Rectal smooth muscle tissue (tissue), 1 donor: Measurements from ENCODE around the gene PROCA1.

Source experiments
- H3K27ac ChIP-seq: one replicate; pipeline ENCODE4 v1.7.0; 2013; ENCODE audit warnings: low read depth, low read length, inconsistent platforms
- H3K27me3 ChIP-seq: one replicate; pipeline ENCODE4 v1.7.0; 2013; ENCODE audit warnings: low read length; ENCODE audit not compliant: control insufficient read depth, insufficient read depth
- H3K36me3 ChIP-seq: one replicate; pipeline ENCODE4 v1.7.0; 2013; ENCODE audit warnings: low read length; ENCODE audit not compliant: control insufficient read depth, insufficient read depth
- H3K4me1 ChIP-seq: one replicate; pipeline ENCODE4 v1.7.0; 2013; ENCODE audit warnings: low read length; ENCODE audit not compliant: control insufficient read depth, insufficient read depth
- H3K4me3 ChIP-seq: one replicate; pipeline ENCODE4 v1.7.0; 2013; ENCODE audit warnings: low read length
- H3K9ac ChIP-seq: one replicate; pipeline ENCODE4 v1.7.0; 2013; ENCODE audit warnings: low read length

The PROCA1 gene

DNA sequence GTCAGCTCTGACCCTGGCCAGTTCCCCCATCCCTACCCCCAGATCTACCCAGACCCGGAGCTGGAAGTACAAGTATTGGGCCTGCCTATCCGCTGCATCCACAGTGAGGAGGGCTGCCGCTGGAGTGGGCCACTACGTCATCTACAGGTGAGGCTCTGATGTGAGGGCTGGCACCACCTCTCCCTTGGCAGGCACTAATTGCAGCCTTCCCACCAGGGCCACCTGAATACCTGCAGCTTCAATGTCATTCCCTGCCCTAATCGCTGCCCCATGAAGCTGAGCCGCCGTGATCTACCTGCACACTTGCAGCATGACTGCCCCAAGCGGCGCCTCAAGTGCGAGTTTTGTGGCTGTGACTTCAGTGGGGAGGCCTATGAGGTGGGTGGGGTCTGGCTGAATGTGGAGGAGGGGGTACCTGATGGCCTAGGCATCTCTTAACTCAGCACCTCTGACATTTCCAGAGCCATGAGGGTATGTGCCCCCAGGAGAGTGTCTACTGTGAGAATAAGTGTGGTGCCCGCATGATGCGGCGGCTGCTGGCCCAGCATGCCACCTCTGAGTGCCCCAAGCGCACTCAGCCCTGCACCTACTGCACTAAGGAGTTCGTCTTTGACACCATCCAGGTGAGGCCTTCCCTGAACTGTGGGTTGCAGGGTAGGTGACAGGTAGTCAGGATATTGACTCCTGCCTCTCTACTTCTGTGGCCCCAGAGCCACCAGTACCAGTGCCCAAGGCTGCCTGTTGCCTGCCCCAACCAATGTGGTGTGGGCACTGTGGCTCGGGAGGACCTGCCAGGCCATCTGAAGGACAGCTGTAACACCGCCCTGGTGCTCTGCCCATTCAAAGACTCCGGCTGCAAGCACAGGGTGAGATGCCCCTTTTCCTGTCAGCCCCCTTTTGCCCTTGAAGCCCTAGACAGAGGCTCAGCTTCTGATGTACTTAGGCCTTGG lies 36.4 kb upstream of the PROCA1 start:
- Histone ChIP-seq H3K36me3 (peaks cover 29% of the 10 kb centered on the region), H3K9ac (no peak overlapping the region), H3K27me3 (no peaks in the 10 kb centered on the region), H3K4me3 (no peak overlapping the region), H3K27ac (no peak overlapping the region), H3K4me1 (peaks cover 12% of the 10 kb centered on the region)

- Histone ChIP-seq H3K27me3 (no peaks in the 10 kb centered on the region), H3K36me3 (peaks cover 25% of the 10 kb centered on the region), H3K4me1 (peaks cover 13% of the 10 kb centered on the region), H3K27ac (no peak overlapping the region), H3K4me3 (peak overlapping the region; percentile 34), H3K9ac (no peak overlapping the region)
Measured at GRCh38 chr17:28747051-28747691, 35.5 kb upstream of the PROCA1 start.

- Histone ChIP-seq H3K4me1 (peaks cover 13% of the 10 kb centered on the region), H3K27me3 (no peaks in the 10 kb centered on the region), H3K36me3 (peaks cover 25% of the 10 kb centered on the region), H3K27ac (peak overlapping the region; percentile 15), H3K9ac (no peak overlapping the region), H3K4me3 (peak overlapping the region; percentile 84)
Measured at GRCh38 chr17:28746611-28747050, 34.9 kb upstream of the PROCA1 start.

DNA sequence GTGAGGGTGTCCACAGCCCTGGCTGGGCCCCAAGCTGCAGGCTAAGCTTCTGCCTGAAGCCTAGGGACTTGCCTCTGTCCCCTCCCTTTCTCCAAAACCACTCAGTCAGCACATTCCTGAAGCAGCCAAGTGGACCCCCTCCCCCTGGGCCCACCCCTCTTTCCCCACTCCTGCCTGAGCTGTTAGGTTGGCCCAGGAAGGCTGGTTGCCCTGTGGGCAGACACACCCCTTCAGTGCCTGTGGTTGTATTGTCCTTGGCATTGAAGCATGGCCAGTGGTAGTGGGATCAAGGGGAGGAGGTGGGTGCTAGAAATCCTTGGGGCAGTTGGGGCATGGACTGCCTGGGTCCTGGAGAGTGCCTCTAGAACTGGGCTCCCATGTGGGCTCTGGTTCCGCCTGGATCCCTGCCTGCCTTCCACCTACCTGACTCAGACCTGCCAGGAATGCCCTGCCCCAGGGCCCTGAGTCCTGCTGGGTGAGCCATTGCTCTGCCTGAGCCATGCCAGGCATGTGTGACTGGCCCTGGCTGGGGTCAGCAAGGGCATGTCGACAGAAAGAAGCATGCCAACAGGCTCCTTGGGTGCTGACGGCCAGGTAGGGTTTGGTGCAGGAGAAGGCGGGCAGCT lies 34.2 kb upstream of the PROCA1 start:
- H3K9ac ChIP-seq: no peak overlapping the region

DNA sequence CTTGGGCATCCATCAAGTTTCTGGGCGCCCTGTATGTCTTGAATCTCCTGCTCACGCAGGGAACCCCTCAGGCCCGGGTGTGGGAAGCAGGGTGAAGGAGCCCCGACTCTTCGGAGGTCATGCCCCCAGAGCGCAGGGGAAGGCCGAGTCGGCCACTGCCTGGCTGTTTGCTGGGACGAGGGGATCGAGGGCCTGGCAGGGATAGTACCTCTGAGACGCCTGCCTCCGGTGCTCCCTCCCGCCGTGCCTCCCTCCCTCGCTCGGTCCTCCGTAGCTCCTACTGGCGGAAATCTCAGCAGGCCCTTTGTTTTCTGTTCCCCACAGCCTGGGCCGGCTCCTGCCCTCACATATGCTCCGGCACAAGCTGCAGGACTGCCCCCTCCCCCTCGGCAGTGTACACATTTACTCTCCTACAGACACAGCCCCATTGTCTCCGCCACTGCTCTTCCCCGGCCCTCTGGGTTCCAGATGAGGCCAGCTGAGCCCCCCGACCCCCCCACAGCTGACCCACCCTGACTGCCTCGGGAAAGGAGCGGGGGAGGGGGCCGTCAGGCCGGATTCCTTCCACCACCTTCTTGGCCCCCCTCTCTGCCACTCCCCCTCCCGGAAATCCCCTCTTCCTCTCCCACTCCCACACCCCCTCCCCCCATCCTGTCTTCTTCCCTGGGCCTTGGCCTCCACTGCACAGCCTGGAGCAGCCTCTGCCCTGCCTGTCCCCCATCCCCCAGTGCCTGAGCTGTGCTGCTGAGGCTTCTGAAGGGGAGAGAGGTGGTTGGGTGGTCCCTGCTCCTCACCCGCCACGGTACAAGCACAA lies 33.5 kb upstream of the PROCA1 start:
- H3K36me3 ChIP-seq: peaks cover 22% of the 10 kb centered on the region
- no peaks in the 10 kb centered on the region for H3K27me3 ChIP-seq
- peak overlapping the region; percentile 84 for H3K4me3 ChIP-seq
- peak overlapping the region; percentile 16 for H3K27ac ChIP-seq
- peaks cover 13% of the 10 kb centered on the region for H3K4me1 ChIP-seq
- H3K9ac ChIP-seq: peak overlapping the region; percentile 51

More for the DNA sequence above, 34.2 kb upstream of the PROCA1 start:
- Histone ChIP-seq H3K27ac (peak overlapping the region; percentile 15), H3K36me3 (peaks cover 25% of the 10 kb centered on the region), H3K27me3 (no peaks in the 10 kb centered on the region), H3K4me3 (peak overlapping the region; percentile 84), H3K4me1 (peaks cover 13% of the 10 kb centered on the region)

DNA sequence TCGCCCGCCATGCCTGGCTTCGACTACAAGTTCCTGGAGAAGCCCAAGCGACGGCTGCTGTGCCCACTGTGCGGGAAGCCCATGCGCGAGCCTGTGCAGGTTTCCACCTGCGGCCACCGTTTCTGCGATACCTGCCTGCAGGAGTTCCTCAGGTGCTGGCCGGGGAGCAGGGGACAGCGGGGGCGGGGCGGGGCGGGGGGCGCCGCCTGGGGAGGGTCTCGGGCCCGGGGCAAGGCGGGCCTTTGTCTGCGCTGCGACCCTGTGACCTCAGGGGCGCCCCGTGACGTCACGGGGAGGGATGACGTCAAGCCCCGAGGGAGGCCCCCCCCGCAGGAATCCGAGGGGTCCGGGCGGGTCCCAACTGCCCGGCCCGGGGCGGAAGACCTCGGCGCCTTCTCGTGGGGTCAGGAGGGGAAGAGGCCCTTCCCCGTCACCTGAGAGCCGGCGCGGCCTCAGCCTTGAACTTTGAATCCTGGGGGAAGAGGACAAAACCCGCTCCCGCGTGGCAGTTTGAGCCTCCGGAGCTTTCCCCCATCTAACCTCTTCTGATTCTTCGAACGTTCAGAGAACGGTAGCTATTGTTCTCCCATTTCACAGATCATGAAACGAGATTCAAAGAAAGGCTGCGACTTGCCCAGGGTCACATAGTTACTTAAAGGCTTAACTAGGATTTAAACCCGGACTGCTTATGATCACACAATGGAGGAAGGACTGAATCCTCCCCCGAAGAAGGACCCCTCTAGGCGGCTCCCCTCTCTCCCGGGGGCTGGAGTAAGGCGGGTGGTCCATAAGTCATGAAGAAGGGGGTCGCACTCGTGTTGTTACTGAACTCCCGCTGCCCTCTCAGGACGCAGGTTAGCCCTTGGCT lies 32.6 kb upstream of the PROCA1 start:
- peak overlapping the region; percentile 16 for H3K27ac ChIP-seq
- no peaks in the 10 kb centered on the region for H3K27me3 ChIP-seq
- H3K9ac ChIP-seq: peak overlapping the region; percentile 54
- peaks cover 19% of the 10 kb centered on the region for H3K36me3 ChIP-seq
- peaks cover 13% of the 10 kb centered on the region for H3K4me1 ChIP-seq
- H3K4me3 ChIP-seq: peak overlapping the region; percentile 84

- Histone ChIP-seq H3K36me3 (peaks cover 12% of the 10 kb centered on the region), H3K4me1 (peaks cover 13% of the 10 kb centered on the region), H3K27ac (peak within 1 kb of the TSS; percentile 69), H3K27me3 (no peaks in the 10 kb centered on the region), H3K4me3 (peak within 1 kb of the TSS; percentile 84), H3K9ac (peak within 1 kb of the TSS; percentile 54)
Measured at GRCh38 chr17:28743243-28744103, 31.8 kb upstream of the PROCA1 start, which contains the start of gene TRAF4. TRAF4 (plus strand) TSS chr17:28744011; CDS start chr17:28744113, 102 bp downstream.

DNA sequence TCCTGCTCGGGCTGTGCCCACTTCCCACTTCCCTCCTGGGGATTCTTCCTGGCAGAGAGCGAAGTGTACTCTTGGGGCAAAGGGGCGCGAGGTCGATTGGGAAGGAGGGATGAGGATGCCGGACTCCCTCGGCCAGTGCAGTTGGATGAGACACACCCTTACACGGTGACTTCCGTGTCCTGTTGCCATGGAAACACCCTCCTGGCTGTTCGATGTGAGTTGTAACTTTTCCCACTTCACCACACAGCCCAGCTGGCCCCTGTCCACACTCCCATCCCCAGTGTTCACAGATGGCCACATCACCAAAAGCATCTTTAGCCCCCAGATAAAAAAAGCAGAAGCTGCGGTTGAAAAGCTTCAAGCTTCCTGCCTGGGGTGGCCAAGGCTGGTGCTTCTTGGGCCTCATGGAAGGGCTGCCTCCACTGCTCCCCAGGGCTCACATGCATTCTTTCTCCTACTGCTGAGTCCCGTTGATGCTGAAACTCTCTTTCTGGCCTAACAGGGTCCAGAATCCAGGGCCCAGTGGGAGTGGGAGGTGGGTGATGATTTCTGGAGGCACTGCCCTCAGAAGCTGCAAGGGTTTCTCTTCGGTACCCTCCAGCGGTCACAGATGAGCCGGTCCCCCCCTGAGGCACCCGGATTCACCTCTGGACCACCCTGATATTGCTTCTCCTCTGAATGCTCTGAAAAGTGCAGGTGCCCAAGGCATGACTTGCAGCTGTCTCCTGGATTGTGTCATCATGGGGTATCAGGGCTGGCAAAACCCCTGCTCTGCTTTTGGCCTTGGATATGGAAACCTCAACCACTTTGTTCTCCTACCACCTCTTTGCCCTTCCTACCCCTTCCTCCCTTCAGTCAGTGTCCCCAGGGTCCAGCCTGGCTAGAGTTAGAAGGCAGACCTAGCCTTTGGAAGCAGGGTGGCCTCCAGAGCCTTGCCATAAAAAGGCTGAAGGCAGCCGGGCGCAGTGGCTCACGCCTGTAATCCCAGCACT lies 30.0 kb upstream of the PROCA1 start:
- H3K4me3 ChIP-seq: no peak overlapping the region
- H3K27ac ChIP-seq: no peak overlapping the region
- H3K27me3 ChIP-seq: no peaks in the 10 kb centered on the region
- H3K4me1 ChIP-seq: peaks cover 13% of the 10 kb centered on the region
- H3K36me3 ChIP-seq: no peaks in the 10 kb centered on the region
- H3K9ac ChIP-seq: no peak overlapping the region

- Histone ChIP-seq H3K9ac (no peak overlapping the region), H3K4me3 (no peak overlapping the region), H3K27ac (no peak overlapping the region), H3K36me3 (no peaks in the 10 kb centered on the region), H3K4me1 (peaks cover 13% of the 10 kb centered on the region), H3K27me3 (no peaks in the 10 kb centered on the region)
Measured at GRCh38 chr17:28740406-28741357, 29.0 kb upstream of the PROCA1 start.
